Measurements from ENCODE around the gene NFXL1.

DNA sequence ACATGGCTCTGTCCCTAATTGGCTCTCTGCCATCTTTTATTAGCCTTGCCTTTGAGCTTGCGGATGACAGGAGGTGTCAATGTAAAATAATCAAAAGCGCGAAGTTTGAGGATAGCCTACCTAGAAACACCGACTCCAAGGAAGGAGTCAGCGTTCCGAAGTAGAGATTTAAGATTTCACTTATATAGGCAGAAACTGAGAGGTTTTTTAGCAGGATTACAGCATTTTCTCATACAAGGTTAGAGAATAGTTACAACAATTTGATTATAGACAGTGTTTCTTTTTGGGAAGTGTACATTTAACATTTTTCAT lies 499 bp upstream of the NFXL1 start:
- TF ChIP-seq, protein P1, sequence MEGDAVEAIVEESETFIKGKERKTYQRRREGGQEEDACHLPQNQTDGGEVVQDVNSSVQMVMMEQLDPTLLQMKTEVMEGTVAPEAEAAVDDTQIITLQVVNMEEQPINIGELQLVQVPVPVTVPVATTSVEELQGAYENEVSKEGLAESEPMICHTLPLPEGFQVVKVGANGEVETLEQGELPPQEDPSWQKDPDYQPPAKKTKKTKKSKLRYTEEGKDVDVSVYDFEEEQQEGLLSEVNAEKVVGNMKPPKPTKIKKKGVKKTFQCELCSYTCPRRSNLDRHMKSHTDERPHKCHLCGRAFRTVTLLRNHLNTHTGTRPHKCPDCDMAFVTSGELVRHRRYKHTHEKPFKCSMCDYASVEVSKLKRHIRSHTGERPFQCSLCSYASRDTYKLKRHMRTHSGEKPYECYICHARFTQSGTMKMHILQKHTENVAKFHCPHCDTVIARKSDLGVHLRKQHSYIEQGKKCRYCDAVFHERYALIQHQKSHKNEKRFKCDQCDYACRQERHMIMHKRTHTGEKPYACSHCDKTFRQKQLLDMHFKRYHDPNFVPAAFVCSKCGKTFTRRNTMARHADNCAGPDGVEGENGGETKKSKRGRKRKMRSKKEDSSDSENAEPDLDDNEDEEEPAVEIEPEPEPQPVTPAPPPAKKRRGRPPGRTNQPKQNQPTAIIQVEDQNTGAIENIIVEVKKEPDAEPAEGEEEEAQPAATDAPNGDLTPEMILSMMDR (IDR thresholded peaks at IDR 0.05) = no peak
- TF ChIP-seq POLR2AphosphoS5 (IDR thresholded peaks at IDR 0.05) = no peak
- TF ChIP-seq POLR2A (IDR thresholded peaks at IDR 0.05; ENCODE audit: low read depth) = no peak
- TF ChIP-seq EP300 (IDR thresholded peaks at IDR 0.05) = no peak
